ENCODE data around the gene BCAS4.

DNA sequence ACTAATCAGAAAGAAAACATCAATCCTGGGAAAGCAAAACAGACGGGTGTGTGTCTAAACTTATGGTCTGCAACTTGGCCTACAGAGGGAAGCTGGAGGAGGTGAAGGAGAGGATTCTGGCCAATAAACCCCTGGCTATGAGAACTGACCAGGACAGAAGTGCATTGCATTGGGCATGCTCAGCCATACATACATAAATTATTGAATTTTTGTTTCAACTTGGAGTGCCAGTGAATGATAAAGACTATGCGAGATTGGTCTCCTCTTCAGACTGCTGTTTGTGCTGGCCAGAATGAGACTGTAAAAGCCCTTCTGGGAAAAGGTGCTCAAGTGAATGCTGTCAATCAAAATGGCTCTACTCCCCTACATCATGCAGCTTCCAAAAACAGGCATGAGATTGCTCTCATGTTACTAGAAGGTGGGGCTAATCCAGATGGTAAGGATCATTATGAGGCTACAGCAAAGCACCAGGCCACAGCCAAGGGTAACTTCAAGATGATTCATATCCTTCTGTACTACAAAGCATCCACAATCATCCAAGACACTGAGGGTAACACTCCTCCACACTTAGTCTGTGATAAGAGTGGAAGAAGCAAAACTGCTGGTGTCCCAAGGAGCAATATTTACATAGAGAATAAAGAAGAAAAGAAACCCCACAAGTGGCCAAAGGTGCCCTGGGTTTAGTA, 119.0 kb downstream of the BCAS4 start:
- TF ChIP-seq CTCF (IDR thresholded peaks at IDR 0.05; ENCODE audit: low read length) (no peak), EZH2 (IDR thresholded peaks at IDR 0.05; ENCODE audit: borderline replicate concordance, low read length) (no peak)
